ENCODE measurements around the gene PRSS12.
"Not testable (repeated sequence)": the region's sequence is repeated elsewhere in the genome, so short reads cannot be mapped to it uniquely, and the experiment has no call there.

Gene PRSS12, protein sequence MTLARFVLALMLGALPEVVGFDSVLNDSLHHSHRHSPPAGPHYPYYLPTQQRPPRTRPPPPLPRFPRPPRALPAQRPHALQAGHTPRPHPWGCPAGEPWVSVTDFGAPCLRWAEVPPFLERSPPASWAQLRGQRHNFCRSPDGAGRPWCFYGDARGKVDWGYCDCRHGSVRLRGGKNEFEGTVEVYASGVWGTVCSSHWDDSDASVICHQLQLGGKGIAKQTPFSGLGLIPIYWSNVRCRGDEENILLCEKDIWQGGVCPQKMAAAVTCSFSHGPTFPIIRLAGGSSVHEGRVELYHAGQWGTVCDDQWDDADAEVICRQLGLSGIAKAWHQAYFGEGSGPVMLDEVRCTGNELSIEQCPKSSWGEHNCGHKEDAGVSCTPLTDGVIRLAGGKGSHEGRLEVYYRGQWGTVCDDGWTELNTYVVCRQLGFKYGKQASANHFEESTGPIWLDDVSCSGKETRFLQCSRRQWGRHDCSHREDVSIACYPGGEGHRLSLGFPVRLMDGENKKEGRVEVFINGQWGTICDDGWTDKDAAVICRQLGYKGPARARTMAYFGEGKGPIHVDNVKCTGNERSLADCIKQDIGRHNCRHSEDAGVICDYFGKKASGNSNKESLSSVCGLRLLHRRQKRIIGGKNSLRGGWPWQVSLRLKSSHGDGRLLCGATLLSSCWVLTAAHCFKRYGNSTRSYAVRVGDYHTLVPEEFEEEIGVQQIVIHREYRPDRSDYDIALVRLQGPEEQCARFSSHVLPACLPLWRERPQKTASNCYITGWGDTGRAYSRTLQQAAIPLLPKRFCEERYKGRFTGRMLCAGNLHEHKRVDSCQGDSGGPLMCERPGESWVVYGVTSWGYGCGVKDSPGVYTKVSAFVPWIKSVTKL

DNA sequence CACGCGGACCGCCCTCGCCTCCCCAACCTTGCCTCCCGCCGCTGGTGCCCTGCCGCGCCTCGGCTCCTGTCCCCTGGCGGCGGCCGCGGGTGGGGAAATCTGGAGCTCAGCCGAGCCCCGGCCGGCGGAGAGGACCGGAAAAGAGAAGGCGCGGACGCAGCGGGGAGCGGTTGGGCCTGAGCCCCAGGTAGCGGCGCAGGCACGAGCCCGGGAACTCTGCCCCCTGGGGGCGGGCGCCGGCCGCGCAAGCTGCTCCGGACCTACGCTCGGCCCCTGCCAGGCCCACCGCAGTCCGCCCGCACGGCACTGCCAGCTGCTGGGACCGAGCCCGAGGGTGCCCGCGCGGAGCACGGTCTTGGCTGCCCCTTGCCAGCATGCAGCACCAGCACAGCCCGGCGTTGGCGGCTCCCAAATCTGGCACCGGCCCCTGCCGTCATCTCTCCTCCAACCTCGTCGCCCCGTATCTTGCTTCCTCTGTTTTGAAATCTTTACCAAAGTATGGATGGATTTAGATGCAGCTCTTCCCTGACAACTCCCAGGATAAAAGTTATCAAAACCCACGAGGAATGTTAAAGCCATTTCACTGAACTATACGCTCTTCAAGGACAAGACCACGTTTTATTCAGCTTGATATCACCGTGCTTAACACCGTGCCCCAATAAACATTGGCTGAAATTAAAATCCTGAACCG lies at the start of gene PRSS12:
Gene PRSS12, minus strand, starts transcription at position 161 of the 691 bp plus-strand sequence. CDS start 283 bp downstream, outside the sequence.
- FAIRE-seq (no peak), DNase-seq (ENCODE audit: extremely low spot score, insufficient read length, low read depth) (peak; percentile 54)

DNA sequence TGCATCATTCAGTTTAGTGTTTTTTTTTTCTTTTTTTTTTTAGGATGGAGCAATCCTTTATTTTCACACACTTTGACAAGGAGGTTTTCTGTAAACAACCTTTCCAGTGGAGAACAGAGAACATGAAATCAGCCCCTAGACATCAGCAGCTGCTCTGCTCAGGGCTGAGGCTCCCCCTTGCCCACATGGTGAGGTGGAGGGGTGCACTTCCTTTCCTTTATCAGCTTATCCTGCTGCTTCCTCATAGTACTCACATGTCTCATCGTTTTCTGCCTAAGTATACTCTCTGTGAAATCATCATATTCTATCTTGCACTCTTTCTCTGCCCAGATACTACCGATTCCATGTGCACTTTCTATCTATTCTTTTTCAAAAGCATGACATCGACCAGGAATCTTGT lies 47.6 kb upstream of the PRSS12 start:
- FAIRE-seq, result no peak
- no peak for DNase-seq (ENCODE audit: extremely low spot score, insufficient read length, low read depth)

DNA sequence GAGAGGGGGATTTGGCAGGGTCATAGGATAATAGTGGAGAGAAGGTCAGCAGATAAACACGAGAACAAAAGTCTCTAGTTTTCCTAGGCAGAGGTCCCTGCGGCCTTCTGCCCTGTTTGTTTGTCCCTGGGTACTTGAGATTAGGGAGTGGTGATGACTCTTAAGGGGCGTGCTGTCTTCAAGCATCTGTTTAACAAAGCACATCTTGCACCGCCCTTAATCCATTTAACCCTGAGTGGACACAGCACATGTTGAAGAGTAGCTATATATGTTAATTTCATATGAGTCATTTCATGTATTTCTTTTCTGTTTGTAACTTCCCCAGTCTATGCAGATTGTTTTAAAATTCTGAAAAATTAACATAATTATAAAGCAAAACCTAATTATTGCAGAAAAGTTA lies 47.1 kb upstream of the PRSS12 start:
- DNase-seq (ENCODE audit: extremely low spot score, insufficient read length, low read depth), result not testable (repeated sequence)

DNA sequence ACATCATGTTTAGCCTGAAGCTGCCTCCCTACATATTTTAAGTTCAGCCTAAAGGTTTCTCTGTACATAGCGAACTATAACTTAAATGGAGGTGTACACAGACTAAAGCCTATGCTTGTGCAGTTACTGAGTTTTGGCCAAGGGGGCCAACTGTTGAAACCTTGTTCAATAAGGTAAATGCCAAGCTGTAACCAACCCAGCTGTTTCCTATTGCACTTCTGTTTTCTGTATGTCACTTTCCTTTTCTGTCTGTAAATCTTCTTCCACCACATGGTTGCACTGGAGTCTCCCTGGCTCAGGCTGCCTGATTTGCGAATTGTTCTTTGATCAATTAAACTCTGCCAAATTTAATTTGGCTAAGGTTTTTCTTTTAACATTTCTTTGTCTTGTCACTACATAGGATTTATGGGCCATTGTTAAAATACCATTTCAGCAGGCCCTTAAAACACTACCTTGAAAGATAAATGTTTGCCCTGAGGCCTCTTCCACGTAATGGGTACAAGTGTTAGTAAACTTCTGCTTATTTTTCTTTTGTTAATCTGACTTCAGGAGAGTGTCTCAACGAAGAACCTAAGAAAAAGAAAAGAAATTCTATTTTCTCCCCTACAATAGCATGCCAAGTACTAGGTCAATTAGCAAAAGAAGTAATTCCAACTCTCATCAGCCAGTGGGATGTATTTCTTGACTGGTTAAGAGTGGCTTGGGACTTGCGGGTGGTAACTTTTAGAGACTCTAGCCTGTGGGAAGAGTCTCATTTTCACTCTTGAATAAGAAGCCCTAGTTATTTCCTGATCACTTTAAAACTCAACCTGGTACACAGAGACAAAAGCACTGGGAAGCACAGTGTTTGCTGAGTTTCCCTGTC lies 45.7 kb upstream of the PRSS12 start:
- no peak for DNase-seq (ENCODE audit: extremely low spot score, insufficient read length, low read depth)
- FAIRE-seq, result peak; percentile 60

More for the DNA sequence above, 47.1 kb upstream of the PRSS12 start:
- FAIRE-seq, result not testable (repeated sequence)

DNA sequence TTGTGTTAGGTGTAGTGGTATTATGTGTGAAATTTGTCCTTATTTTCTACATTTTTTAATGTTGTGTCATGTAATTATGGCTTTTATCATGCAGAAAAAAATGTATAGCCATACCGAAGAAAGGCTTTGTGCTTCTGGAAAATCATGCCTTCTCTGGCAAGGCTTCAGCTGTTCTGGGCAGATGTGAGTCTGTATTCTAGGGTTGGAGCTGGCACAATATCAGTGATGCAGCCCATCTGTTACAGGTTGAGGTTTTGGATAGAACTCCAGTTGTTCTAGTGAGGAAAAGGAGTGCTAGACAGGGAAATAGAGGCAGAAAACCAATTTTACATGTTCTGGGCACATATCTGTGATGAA lies 44.8 kb upstream of the PRSS12 start:
- DNase-seq (ENCODE audit: extremely low spot score, insufficient read length, low read depth) (no peak), FAIRE-seq (no peak)

DNA sequence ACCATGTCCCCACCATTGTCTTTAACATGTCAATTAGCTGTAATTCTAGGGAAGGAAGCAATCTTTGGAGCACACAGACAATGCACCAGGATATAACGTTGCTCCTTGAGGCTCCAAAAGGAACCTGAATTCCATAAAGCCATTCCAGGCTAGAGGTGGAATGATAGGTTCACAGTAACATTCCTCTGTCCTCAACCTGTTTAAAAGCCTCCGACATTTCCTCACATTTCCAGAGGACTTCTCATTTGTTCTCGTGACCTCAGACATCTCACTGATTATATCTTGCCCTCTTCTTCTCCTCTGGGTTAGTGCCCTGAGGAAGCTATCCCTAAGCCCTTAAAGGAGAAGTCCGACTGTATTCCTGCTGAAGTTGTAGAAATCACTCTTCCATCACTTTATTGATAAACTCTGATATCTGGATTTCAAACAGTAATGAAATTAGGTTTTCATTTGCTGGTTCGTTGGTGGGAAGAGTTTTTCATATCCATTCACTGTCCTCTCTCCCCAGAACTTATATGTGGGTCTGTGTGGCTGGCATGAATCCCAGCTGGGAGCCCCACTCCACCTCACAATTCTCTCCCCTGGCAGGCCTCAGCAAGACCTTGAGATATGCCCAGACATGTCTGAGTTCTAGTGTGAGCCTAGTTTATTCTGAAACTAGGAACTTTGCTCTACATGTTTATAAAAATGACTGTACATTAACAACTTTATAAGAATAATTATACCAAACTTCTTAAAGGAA lies 44.2 kb upstream of the PRSS12 start:
- FAIRE-seq (no peak), DNase-seq (ENCODE audit: extremely low spot score, insufficient read length, low read depth) (no peak)

DNA sequence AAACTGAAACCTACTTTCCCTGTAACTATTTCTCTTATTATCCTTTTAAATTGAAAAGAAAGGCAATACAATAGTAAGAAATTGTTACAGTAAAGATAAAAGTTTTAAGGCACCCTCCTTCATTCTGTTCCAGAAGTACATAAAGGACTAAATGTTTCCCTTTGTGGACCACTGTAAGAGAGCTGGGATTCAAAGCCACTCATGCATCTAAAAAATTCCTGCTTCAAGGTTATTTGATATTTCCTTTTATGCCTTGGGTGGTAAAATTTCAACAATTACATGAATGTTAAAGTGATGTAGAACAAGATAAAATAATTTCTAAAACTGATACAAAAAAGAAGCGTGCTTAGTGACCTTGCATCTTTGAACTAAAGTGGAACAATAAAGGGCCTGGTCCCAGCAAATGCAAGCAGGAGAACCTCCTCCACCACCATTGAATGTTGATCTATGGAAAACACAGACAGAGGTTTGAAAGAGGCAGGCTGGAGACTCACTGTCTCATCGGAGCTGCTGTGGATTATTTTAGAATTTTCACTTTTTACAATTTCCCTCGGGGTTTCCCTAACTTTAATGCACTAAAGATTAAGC lies 42.3 kb upstream of the PRSS12 start:
- no peak for FAIRE-seq

DNA sequence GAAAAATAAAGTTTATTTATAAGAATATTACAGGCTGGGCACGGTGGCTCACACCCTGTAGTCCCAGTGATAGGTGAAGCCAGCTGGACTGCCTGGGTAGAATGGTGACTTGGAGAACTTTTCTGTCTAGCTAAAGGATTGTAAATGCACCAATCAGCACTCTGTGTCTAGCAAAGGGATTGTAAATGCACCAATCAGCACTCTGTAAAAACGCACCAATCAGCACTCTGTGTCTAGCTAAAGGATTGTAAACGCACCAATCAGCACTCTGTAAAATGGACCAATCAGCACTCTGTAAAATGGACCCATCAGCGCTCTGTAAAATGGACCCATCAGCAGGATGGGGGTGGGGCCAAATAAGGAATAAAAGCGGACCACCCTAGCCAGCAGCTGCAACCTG lies 39.7 kb upstream of the PRSS12 start:
- not testable (repeated sequence) for FAIRE-seq; DNase-seq (ENCODE audit: extremely low spot score, insufficient read length, low read depth)

More for the DNA sequence above, 42.3 kb upstream of the PRSS12 start:
- DNase-seq (ENCODE audit: extremely low spot score, insufficient read length, low read depth), result no peak

DNA sequence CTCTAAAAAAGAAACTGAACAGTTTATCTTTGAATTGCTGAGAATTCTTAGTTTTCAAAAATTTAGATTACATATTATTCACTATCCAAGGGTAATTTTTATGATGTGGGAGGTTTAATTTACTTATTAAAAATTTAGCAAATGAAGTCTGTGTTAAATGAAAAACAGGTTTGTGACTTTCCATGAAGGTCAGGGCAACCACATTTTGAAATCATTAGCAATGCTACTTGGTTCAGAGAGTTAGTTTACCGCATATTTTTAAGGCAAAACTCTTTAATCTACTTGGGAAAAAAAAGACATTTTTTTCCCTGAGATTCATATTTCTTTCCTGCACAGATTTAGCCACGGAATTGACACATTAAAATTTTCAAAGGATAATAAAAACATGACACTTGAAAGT lies 37.3 kb upstream of the PRSS12 start:
- no peak for FAIRE-seq
- DNase-seq (ENCODE audit: extremely low spot score, insufficient read length, low read depth), result no peak

DNA sequence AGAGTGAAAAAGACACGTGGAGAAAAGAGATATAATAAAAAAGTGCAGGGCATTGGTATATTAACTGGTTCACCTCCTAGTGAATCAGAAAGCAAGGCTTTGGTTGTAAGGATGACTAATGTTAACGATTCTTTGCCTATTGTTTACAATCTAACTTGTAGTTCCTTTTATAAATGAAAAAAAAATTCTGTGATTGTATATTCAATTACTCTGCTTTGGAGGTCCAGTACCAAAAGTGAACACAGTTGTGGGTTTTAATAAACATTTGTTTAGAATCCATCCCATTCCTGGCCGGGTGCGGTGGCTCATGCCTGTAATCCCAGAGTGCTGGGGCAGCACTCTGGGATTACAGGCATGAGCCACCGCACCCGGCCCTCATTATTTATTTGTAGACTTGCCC lies 36.9 kb upstream of the PRSS12 start:
- no peak for DNase-seq (ENCODE audit: extremely low spot score, insufficient read length, low read depth)
- no peak for FAIRE-seq

DNA sequence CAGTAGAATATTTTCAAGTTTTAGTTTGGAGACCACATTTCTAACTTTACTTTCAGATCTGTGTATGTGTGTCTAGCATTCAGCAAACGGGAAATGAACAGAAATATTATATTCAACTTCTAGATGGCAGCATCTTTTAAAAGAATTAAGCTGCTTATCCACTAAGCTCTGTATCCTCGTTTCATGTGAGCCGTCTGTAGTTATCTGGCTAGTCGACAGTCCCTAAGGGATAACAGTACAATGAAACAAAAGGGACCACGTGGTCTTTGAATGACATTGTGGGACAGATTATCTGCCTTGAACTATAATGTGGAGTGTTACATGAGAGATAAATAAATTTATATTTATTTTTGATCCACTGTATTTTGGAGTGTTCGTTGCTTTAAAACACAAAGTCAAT lies 35.8 kb upstream of the PRSS12 start:
- DNase-seq (ENCODE audit: extremely low spot score, insufficient read length, low read depth) (no peak), FAIRE-seq (no peak)

DNA sequence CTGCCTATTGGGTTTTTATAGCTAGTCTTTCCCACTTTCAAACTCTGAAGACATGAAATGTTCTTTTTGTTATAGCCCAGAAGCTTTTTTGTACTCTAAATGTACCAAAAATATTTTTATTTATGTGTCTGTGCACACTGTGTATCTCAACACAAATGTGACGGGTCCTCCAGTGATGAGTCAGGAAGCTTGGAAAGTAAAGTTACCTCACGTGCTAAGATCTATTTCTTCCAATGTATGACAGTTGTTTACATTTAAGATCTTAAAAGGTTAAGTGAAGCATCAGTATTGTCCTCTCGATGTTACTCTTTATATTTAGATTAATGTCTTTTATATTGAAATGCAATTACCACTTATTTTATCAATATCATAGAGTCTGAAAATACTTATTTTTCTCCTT lies 29.1 kb upstream of the PRSS12 start:
- DNase-seq (ENCODE audit: extremely low spot score, insufficient read length, low read depth) (no peak), FAIRE-seq (no peak)

DNA sequence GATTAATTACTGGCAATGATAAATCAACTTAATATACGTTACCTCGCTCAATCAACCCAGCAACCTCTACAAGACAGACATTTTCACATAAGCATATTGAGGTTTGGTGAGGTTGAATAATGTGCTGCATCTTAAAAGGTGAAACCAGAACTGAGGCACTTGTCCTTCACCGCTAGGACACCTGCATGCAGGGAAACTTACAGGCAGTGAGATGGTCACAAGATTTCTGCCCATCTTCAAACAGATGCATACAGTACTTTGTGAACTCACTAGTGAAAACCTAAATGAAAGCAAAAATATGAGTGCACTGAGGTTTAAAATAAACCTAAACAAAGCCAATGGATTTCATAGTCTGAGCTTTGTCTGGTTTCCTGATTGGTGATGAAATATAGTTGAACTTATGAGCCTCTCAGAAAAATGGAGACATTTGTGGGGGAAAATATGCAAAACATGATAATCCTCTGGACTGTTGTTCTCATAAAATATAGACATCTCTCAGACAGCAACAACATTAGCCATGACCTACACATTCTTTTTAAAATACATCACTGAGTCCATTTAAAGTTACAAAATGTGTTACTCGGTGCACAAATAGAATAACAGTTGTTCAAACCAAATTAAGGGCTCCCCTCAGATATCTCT lies 20.9 kb upstream of the PRSS12 start:
- DNase-seq (ENCODE audit: extremely low spot score, insufficient read length, low read depth), result no peak
- FAIRE-seq, result no peak

DNA sequence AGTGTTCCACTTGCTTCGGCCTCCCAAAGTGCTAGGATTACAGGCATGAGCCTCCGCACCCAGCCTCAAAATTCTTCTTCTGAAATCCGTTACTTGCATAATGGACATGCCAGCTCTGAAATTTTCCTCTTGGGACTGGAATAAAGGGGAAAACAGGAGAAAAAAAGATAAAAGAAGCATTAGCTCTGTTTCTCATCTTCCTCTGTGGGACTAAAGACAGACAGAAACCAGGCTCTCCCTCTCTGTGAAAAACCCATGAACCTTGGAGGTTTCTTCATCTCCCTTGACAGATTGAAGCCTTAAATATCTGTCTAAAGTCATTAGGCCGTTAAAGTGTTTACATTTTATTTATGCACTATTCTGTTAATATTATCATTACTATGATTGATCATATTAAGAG lies 19.4 kb upstream of the PRSS12 start:
- no peak for FAIRE-seq
- no peak for DNase-seq (ENCODE audit: extremely low spot score, insufficient read length, low read depth)

DNA sequence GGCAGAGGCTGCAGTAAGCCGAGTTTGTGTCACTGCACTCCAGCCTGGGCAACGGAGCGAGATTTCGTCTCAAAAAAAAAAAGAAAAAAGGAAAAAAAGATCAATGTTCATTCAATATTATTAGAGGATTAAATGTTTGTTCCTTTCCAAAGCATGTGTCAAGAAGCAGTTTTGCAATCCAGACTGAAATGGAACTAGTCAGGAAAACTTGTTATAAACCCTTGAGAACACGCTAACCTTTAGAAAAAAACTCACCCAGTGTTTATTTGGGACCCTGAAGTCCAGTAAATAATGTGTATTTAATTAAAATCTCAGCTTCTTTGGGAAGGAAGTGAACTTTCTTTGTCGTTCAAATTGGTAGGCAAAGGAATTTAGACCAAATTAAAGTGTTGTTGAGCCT lies 16.4 kb upstream of the PRSS12 start:
- FAIRE-seq (no peak), DNase-seq (ENCODE audit: extremely low spot score, insufficient read length, low read depth) (no peak)

DNA sequence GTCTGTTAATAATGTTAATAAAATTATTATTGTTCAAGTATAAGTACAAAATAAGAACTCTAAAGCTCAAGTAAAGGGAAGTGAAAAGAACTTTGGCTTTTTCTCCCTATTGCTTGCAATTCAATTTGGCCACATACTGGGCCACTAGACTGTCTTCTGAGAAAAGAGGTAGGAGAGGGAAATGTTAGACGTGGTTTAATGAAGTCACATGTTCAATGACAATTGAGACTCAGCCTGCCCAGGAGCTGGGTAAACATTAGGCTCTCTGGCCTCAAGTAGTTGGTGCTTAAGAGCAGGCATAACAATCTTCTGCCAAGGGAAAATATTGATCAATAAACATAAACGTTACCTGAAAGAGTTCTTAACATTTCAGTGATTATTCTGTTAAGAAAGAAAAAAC lies 15.1 kb upstream of the PRSS12 start:
- no peak for DNase-seq (ENCODE audit: extremely low spot score, insufficient read length, low read depth)
- FAIRE-seq, result no peak

DNA sequence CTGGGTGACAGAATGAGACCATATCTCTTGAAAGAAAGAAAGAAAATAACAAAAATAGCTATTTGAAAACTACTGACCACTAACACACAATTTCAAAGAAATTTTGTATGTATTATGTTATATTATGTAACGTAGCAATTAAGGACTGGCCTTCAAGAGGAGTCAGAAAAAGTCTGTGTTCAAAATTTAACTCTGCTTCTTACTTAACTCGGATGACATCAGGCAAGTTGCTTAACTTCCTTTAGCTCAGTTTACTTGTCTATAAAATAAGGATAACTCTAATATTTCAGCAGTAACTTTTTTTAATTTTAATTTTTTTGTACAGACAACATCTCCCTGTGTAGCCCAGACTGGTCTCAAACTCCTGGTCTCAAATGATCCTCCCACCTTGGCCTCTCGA lies 14.6 kb upstream of the PRSS12 start:
- DNase-seq (ENCODE audit: extremely low spot score, insufficient read length, low read depth), result no peak
- no peak for FAIRE-seq

DNA sequence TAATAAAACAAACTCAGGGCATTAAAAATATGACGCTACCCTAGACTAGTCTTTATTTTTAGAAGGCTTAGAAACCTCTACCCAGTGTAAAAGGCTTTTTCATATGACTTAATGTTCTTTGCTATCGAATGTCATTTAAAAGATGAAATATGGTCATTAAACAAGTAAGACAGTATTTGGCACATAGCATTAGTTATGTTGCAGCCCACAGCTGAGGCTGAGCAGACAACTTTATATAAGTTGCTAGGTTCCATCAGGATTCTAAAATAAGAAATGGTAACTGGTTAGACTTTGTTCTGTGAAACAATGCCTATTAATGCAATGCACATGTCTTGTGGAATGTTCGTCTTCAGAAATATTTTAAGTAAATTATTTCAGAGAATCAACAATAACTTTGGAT lies 10.4 kb upstream of the PRSS12 start:
- no peak for FAIRE-seq

More for the DNA sequence above, 10.4 kb upstream of the PRSS12 start:
- DNase-seq (ENCODE audit: extremely low spot score, insufficient read length, low read depth), result no peak
